Measurements from ENCODE around the gene TTLL8.
"Not testable (repeated sequence)": the region's sequence is repeated elsewhere in the genome, so short reads cannot be mapped to it uniquely, and the experiment has no call there.

TTLL8 gene

GRCh38 chr22:49999063-49999945 lies 58.8 kb downstream of the TTLL8 start:
- DNase-seq = no peak

GRCh38 chr22:49998718-49999062 lies 59.4 kb downstream of the TTLL8 start:
- no peak for DNase-seq

- DNase-seq = no peak
Measured at GRCh38 chr22:49997932-49998717, 60.0 kb downstream of the TTLL8 start.

GRCh38 chr22:49997251-49997599 lies 60.9 kb downstream of the TTLL8 start:
- no peak for DNase-seq

- DNase-seq = no peak
Measured at GRCh38 chr22:49996518-49997250, 61.4 kb downstream of the TTLL8 start.

GRCh38 chr22:49996119-49996517 lies 62.0 kb downstream of the TTLL8 start:
- DNase-seq = no peak

- no peak for DNase-seq
Measured at GRCh38 chr22:49995361-49996118, 62.6 kb downstream of the TTLL8 start.

- DNase-seq = no peak
Measured at GRCh38 chr22:49995041-49995360, 63.1 kb downstream of the TTLL8 start.

GRCh38 chr22:49994361-49995040 lies 63.6 kb downstream of the TTLL8 start:
- DNase-seq = no peak

GRCh38 chr22:49993649-49994360 lies 64.3 kb downstream of the TTLL8 start:
- DNase-seq = no peak

- peak; percentile 58 to 73 for DNase-seq
Measured at GRCh38 chr22:49992921-49993648, 65.0 kb downstream of the TTLL8 start.

GRCh38 chr22:49991907-49992533 lies 66.1 kb downstream of the TTLL8 start:
- DNase-seq = no peak

GRCh38 chr22:49991167-49991566 lies 66.9 kb downstream of the TTLL8 start:
- no peak for DNase-seq

GRCh38 chr22:49989826-49990225 lies 68.3 kb downstream of the TTLL8 start:
- not testable (repeated sequence) for DNase-seq

- DNase-seq = no peak
Measured at GRCh38 chr22:49986325-49986724, 71.8 kb downstream of the TTLL8 start.

GRCh38 chr22:49983148-49984042 lies 74.7 kb downstream of the TTLL8 start:
- no peak for DNase-seq

GRCh38 chr22:49981799-49982198 lies 76.3 kb downstream of the TTLL8 start:
- DNase-seq = not testable (repeated sequence)

GRCh38 chr22:49979587-49980264 lies 78.4 kb downstream of the TTLL8 start:
- DNase-seq = peak; percentile 34 to 62

- no peak for DNase-seq
Measured at GRCh38 chr22:49977578-49977977, 80.5 kb downstream of the TTLL8 start.

Data from Kasumi-1 (cell line).